Kidney (tissue), 14 donors: Measurements from ENCODE around the gene CELF1. TPM values are rescaled to one million over a fixed set of nuclear protein-coding genes. Genes with fewer than 3 reads are reported as not detected.

ENCODE experiments used
- DNase-seq, 5 donors: peaks; one replicate each; pipeline ENCODE4 v3.0.0-alpha.2; 2013 to 2020
- FAIRE-seq: peaks from 2 replicates; lab custom pipeline; 2012; peaks lifted over from hg19 to GRCh38; lab: Jason Lieb, UNC
- H3K27ac ChIP-seq, 2 donors: one replicate each; pipeline ENCODE4 v1.7.0; 2013; ENCODE audit warnings: low read depth in 2 of 2, low read length in 2 of 2, inconsistent platforms in 1 of 2
- H3K27me3 ChIP-seq: one replicate; pipeline ENCODE4 v1.7.1; 2013; ENCODE audit warnings: low read length, inconsistent platforms; ENCODE audit not compliant: control insufficient read depth, insufficient read depth
- H3K36me3 ChIP-seq, 3 donors: one replicate each; pipeline versions ENCODE4 v1.7.0 to v1.7.1; 2013; ENCODE audit warnings: low read length in 3 of 3, control low read depth in 1 of 3, inconsistent platforms in 1 of 3; ENCODE audit not compliant: insufficient read depth in 3 of 3, control insufficient read depth in 2 of 3
- H3K4me1 ChIP-seq, 3 donors: one replicate each; pipeline versions ENCODE4 v1.7.0 to v1.7.1; 2013; ENCODE audit warnings: low read length in 3 of 3, inconsistent platforms in 1 of 3, low read depth in 1 of 3; ENCODE audit not compliant: control insufficient read depth in 2 of 3, insufficient read depth in 2 of 3
- H3K4me3 ChIP-seq, 3 donors: one replicate each; pipeline versions ENCODE4 v1.7.0 to v1.8.1; 2013; ENCODE audit warnings: low read length in 3 of 3, control low read depth in 1 of 3, inconsistent platforms in 1 of 3
- H3K9ac ChIP-seq, 3 donors: one replicate each; pipeline versions ENCODE4 v1.7.0 to v1.7.1; 2013; ENCODE audit warnings: low read length in 3 of 3, control low read depth in 1 of 3, inconsistent platforms in 1 of 3
- H3K9me3 ChIP-seq, 3 donors: one replicate each; pipeline versions ENCODE4 v1.7.0 to v1.7.1; 2013; ENCODE audit warnings: low read length in 3 of 3, control low read depth in 1 of 3, inconsistent platforms in 1 of 3; ENCODE audit not compliant: control insufficient read depth in 2 of 3, insufficient read depth in 1 of 3
- intact Hi-C: fragments of 100-400 bp; cut with DNase I; formaldehyde crosslinking; loops from one replicate; pipeline ENCODE4 v1.11.1; 2022
- polyA plus RNA-seq: library from polyadenylated mRNA; stranded (reverse); fragments of 350-450 nt; fragmentation: Illumina TruSeq; extraction: RNeasy Lipid Tissue Mini Kit (QIAGEN cat#74804); gene quantifications from one replicate; pipeline ENCODE4 v1.2.3, GENCODE V29; 2014; ENCODE audit warnings: low read depth, low replicate concordance; ENCODE audit not compliant: insufficient read depth
- total RNA-seq: library from RNA; stranded (reverse); fragmentation: NEBNext Ultra II Directional; extraction: Animal tissue kit (Norgen Biotek cat#: 25700); gene quantifications from one replicate; pipeline ENCODE4 v1.2.1, GENCODE V29; 2021
- TF ChIP-seq, protein P1 (sequence below): IDR thresholded peaks from 3 replicates; pipeline ENCODE4 v1.5.1; 2012; ENCODE audit warnings: mild to moderate bottlenecking, moderate library complexity, borderline replicate concordance; ENCODE audit not compliant: insufficient read depth; ENCODE audit errors: extremely low read depth
- donor health status: control.
- donor health status: control.
- donor health status: control.
- donor health status: control.
- donor health status: control.
- donor health status: DM: yes; HTN: yes; CAD: no.
- donor health status: Normal renal cell carcinoma (clear cell type).

CELF1 gene
- total and polyA plus RNA-seq, 2 donors from 2014 or later, result 30.8 to 115 TPM

DNA sequence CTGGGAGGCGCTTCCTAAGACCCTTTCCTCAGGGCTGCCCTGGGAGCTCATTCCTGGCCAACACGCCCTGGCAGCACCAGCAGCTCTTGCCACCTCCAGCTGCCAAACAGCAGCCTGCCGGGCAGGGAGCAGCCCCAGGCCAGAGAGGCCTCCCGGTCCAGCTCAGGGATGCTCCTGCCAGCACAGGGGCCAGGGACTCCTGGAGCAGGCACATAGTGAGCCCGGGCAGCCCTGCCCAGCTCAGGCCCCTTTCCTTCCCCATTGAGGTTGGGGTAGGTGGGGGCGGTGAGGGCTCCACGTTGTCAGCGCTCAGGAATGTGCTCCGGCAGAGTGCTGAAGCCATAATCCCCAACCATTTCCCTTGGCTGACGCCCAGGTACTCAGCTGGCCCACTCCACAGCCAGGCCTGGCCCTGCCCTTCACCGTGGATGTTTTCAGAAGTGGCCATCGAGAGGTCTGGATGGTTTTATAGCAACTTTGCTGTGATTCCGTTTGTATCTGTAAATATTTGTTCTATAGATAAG, 136.9 kb downstream of the CELF1 start:
- Histone ChIP-seq H3K27me3 (no peaks in the 10 kb centered on the region), H3K4me3 (no peak overlapping the region), H3K9ac (no peak overlapping the region), H3K27ac (peak overlapping the region; percentile 23 to 76), H3K36me3 (peaks cover 0 to 25% (median 15%) of the 10 kb centered on the region in 3 donors), H3K9me3 (no peaks in the 10 kb centered on the region), H3K4me1 (peaks cover 0 to 4% (median 0%) of the 10 kb centered on the region in 3 donors)
- TF ChIP-seq, protein P1, sequence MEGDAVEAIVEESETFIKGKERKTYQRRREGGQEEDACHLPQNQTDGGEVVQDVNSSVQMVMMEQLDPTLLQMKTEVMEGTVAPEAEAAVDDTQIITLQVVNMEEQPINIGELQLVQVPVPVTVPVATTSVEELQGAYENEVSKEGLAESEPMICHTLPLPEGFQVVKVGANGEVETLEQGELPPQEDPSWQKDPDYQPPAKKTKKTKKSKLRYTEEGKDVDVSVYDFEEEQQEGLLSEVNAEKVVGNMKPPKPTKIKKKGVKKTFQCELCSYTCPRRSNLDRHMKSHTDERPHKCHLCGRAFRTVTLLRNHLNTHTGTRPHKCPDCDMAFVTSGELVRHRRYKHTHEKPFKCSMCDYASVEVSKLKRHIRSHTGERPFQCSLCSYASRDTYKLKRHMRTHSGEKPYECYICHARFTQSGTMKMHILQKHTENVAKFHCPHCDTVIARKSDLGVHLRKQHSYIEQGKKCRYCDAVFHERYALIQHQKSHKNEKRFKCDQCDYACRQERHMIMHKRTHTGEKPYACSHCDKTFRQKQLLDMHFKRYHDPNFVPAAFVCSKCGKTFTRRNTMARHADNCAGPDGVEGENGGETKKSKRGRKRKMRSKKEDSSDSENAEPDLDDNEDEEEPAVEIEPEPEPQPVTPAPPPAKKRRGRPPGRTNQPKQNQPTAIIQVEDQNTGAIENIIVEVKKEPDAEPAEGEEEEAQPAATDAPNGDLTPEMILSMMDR, result no peak
- DNase-seq (peak in 2 of 5 donors; percentile 60 to 93), FAIRE-seq (no peak)
- intact Hi-C loops, result no loop called here

Other genes starting within 250 kb of the CELF1 start
- 0.19 TPM for gene MYBPC3, start 200.4 kb downstream of the CELF1 start, total RNA-seq
- 0.52 TPM for gene MYBPC3, start 200.4 kb downstream of the CELF1 start, polyA plus RNA-seq
- 39.8 TPM for gene SPI1, start 174.6 kb downstream of the CELF1 start, total RNA-seq
- 7.3 TPM for gene SPI1, start 174.6 kb downstream of the CELF1 start, polyA plus RNA-seq
- gene SLC39A13, start 144.5 kb downstream of the CELF1 start, total RNA-seq, result 80.6 TPM
- 93.2 TPM for gene SLC39A13, start 144.5 kb downstream of the CELF1 start, polyA plus RNA-seq
- gene PSMC3, start 126.7 kb downstream of the CELF1 start, total RNA-seq, result 103 TPM
- 171 TPM for gene PSMC3, start 126.7 kb downstream of the CELF1 start, polyA plus RNA-seq
- 0.41 TPM for gene RAPSN, start 104.0 kb downstream of the CELF1 start, total RNA-seq
- gene RAPSN, start 104.0 kb downstream of the CELF1 start, polyA plus RNA-seq, result 0.28 TPM
- 34.6 TPM for gene PTPMT1, start 12.5 kb upstream of the CELF1 start, total RNA-seq
- gene PTPMT1, start 12.5 kb upstream of the CELF1 start, polyA plus RNA-seq, result 90.3 TPM
- gene KBTBD4, start 25.8 kb upstream of the CELF1 start, total RNA-seq, result 20.1 TPM
- 16.7 TPM for gene KBTBD4, start 25.8 kb upstream of the CELF1 start, polyA plus RNA-seq
- gene NDUFS3, start 25.9 kb upstream of the CELF1 start, total RNA-seq, result 85.8 TPM
- 368 TPM for gene NDUFS3, start 25.9 kb upstream of the CELF1 start, polyA plus RNA-seq
- not detected for gene FAM180B, start 33.5 kb upstream of the CELF1 start, total RNA-seq
- gene FAM180B, start 33.5 kb upstream of the CELF1 start, polyA plus RNA-seq, result not detected
- 0.25 TPM for gene C1QTNF4, start 41.3 kb upstream of the CELF1 start, total RNA-seq
- gene C1QTNF4, start 41.3 kb upstream of the CELF1 start, polyA plus RNA-seq, result 0.62 TPM
- 85.3 TPM for gene MTCH2, start 89.4 kb upstream of the CELF1 start, total RNA-seq
- 201 TPM for gene MTCH2, start 89.4 kb upstream of the CELF1 start, polyA plus RNA-seq
- 5.6 TPM for gene AGBL2, start 162.2 kb upstream of the CELF1 start, total RNA-seq
- gene AGBL2, start 162.2 kb upstream of the CELF1 start, polyA plus RNA-seq, result 2.1 TPM
- 101 TPM for gene FNBP4, start 214.2 kb upstream of the CELF1 start, total RNA-seq
- 13.1 TPM for gene FNBP4, start 214.2 kb upstream of the CELF1 start, polyA plus RNA-seq